H1 (cell line): ENCODE data around the gene INAFM2. TPM values are rescaled to one million over a fixed set of nuclear protein-coding genes. Genes with fewer than 3 reads are reported as not detected.

Experiments
- CTCF ChIA-PET: fragments of 300-600 bp; sonication (Branson Sonifier 250); formaldehyde crosslinking; loops from one replicate; lab custom pipeline; 2021; ENCODE audit not compliant: partially characterized antibody; lab: Charles Lee
- POLR2A ChIA-PET: fragments of 300-600 bp; sonication (Branson Sonifier 250); formaldehyde crosslinking; loops from one replicate; lab custom pipeline; 2021; ENCODE audit warnings: inconsistent platforms; ENCODE audit not compliant: partially characterized antibody; lab: Charles Lee
- DNase-seq, 2 experiments: peaks; one replicate each; pipeline versions ENCODE4 v3.0.0 to v3.0.0-alpha.2; 2010 to 2022; ENCODE audit warnings: low spot score in 2 of 2, low read depth in 1 of 2, mixed read lengths in 1 of 2
- FAIRE-seq: peaks from 2 replicates; lab custom pipeline; 2011; peaks lifted over from hg19 to GRCh38; lab: Jason Lieb, UNC
- H2AFZ ChIP-seq: 2 replicates; pipeline ENCODE4 v1.8.1; 2012; ENCODE audit warnings: low read length, inconsistent platforms
- H2AK5ac ChIP-seq: 2 replicates; pipeline ENCODE4 v1.6.1; 2013; ENCODE audit warnings: low read depth, low read length
- H2BK120ac ChIP-seq: replicated peaks from 2 replicates; pipeline ENCODE3; 2013; ENCODE audit warnings: low read depth, low read length, inconsistent platforms
- H2BK12ac ChIP-seq: 2 replicates; pipeline ENCODE4 v1.6.1; 2013; ENCODE audit warnings: low read depth, low read length
- H2BK15ac ChIP-seq: 2 replicates; pipeline ENCODE4 v1.6.1; 2013; ENCODE audit warnings: low read length
- H2BK20ac ChIP-seq: 2 replicates; pipeline ENCODE4 v1.6.1; 2013; ENCODE audit warnings: low read length
- H2BK5ac ChIP-seq: 2 replicates; pipeline ENCODE4 v1.6.1; 2013; ENCODE audit warnings: low read depth, low read length
- H3K14ac ChIP-seq: 2 replicates; pipeline ENCODE4 v1.6.1; 2013; ENCODE audit warnings: inconsistent platforms; ENCODE audit not compliant: insufficient read length
- H3K18ac ChIP-seq: 2 replicates; pipeline ENCODE4 v1.6.1; 2013; ENCODE audit warnings: low read length; ENCODE audit errors: extremely low read depth
- H3K23ac ChIP-seq: 2 replicates; pipeline ENCODE4 v1.6.1; 2013; ENCODE audit warnings: inconsistent platforms; ENCODE audit not compliant: insufficient read length
- H3K23me2 ChIP-seq: 2 replicates; pipeline ENCODE4 v1.6.1; 2013; ENCODE audit warnings: low read depth, low read length
- H3K27ac ChIP-seq: 2 replicates; pipeline ENCODE4 v1.6.1; 2011; ENCODE audit warnings: low read depth, low read length, inconsistent platforms
- H3K27me3 ChIP-seq, 4 experiments: replicated peaks in 1 of 4; 1 replicate in 1 of 4; 2 replicates in 3 of 4; pipeline versions ENCODE4 v1.6.1 to v1.8.1; 2011 to 2013; ENCODE audit warnings: low read length in 3 of 4, mild to moderate bottlenecking in 3 of 4, inconsistent platforms in 2 of 4, mixed read lengths in 2 of 4, moderate library complexity in 1 of 4; ENCODE audit not compliant: control insufficient read depth in 3 of 4, insufficient read depth in 3 of 4; ENCODE audit errors: extremely low read depth in 1 of 4
- H3K36me3 ChIP-seq, 4 experiments: 2 replicates each; pipeline versions ENCODE4 v1.6.1 to v1.8.1; 2011 to 2013; ENCODE audit warnings: mild to moderate bottlenecking in 4 of 4, low read length in 3 of 4, moderate library complexity in 2 of 4, control low read depth in 1 of 4, inconsistent platforms in 1 of 4; ENCODE audit not compliant: insufficient read depth in 4 of 4, control insufficient read depth in 2 of 4
- H3K4ac ChIP-seq: replicated peaks from 2 replicates; pipeline ENCODE3; 2013; ENCODE audit warnings: low read length, low read depth, mixed read lengths, inconsistent platforms; ENCODE audit not compliant: insufficient read length
- H3K4me1 ChIP-seq, 4 experiments: replicated peaks in 1 of 4; 1 replicate in 1 of 4; 2 replicates in 3 of 4; pipeline versions ENCODE4 v1.6.1 to v1.8.1; 2011 to 2013; ENCODE audit warnings: low read length in 3 of 4, inconsistent platforms in 2 of 4, mixed read lengths in 1 of 4; ENCODE audit not compliant: insufficient read depth in 4 of 4, control insufficient read depth in 3 of 4
- H3K4me2 ChIP-seq, 2 experiments: 2 replicates each; pipeline versions ENCODE4 v1.6.1 to v1.8.1; 2011 to 2013; ENCODE audit warnings: low read depth in 2 of 2, low read length in 2 of 2, control low read depth in 1 of 2, inconsistent platforms in 1 of 2, mild to moderate bottlenecking in 1 of 2; ENCODE audit not compliant: insufficient read depth in 1 of 2
- H3K4me3 ChIP-seq, 4 experiments: fragments of 200-600, 300-600 bp in 1 of 4; sonication (generic), shearing (Covaris generic), sonication (Bioruptor Twin) in 1 of 4; 2 replicates each; pipeline versions ENCODE4 v1.5.1 to v1.8.1; 2011 to 2016; ENCODE audit warnings: low read length in 4 of 4, low read depth in 3 of 4, control low read depth in 2 of 4, inconsistent platforms in 2 of 4, mild to moderate bottlenecking in 2 of 4, mixed read lengths in 1 of 4, moderate library complexity in 1 of 4; ENCODE audit not compliant: insufficient read depth in 2 of 4; ENCODE audit errors: extremely low read depth in 1 of 4
- H3K56ac ChIP-seq: replicated peaks from 2 replicates; pipeline ENCODE3; 2013; ENCODE audit warnings: low read depth, mild to moderate bottlenecking, mixed read lengths, low read length, inconsistent platforms; ENCODE audit not compliant: insufficient read length
- H3K79me1 ChIP-seq: 2 replicates; pipeline ENCODE4 v1.6.1; 2013; ENCODE audit warnings: low read depth, low read length, control low read depth
- H3K79me2 ChIP-seq, 2 experiments: 2 replicates each; pipeline versions ENCODE4 v1.6.1 to v1.8.1; 2012 to 2013; ENCODE audit warnings: low read length in 2 of 2, mild to moderate bottlenecking in 2 of 2, inconsistent platforms in 1 of 2; ENCODE audit not compliant: insufficient read depth in 2 of 2, control insufficient read depth in 1 of 2
- H3K9ac ChIP-seq, 4 experiments: replicated peaks in 1 of 4; 1 replicate in 1 of 4; 2 replicates in 3 of 4; pipeline versions ENCODE4 v1.6.1 to v1.8.1; 2011 to 2013; ENCODE audit warnings: low read depth in 3 of 4, low read length in 3 of 4, control low read depth in 2 of 4, mild to moderate bottlenecking in 2 of 4, moderate library complexity in 2 of 4, inconsistent platforms in 1 of 4; ENCODE audit errors: extremely low read depth in 1 of 4
- H3K9me3 ChIP-seq, 2 experiments: 2 replicates each; pipeline versions ENCODE4 v1.6.1 to v1.8.1; 2012 to 2013; ENCODE audit warnings: mild to moderate bottlenecking in 2 of 2, moderate library complexity in 2 of 2, control low read depth in 1 of 2, inconsistent platforms in 1 of 2, low read depth in 1 of 2, low read length in 1 of 2, mixed read lengths in 1 of 2; ENCODE audit not compliant: insufficient read depth in 2 of 2
- H4K20me1 ChIP-seq, 2 experiments: replicated peaks in 1 of 2; 2 replicates each; pipeline versions ENCODE3 to v1.8.1; 2011 to 2013; ENCODE audit warnings: inconsistent platforms in 2 of 2, low read length in 2 of 2, mild to moderate bottlenecking in 1 of 2; ENCODE audit not compliant: insufficient read depth in 2 of 2, control insufficient read depth in 1 of 2
- H4K5ac ChIP-seq: 2 replicates; pipeline ENCODE4 v1.6.1; 2013; ENCODE audit warnings: low read length, low read depth, mixed read lengths, inconsistent platforms; ENCODE audit not compliant: insufficient read length
- H4K8ac ChIP-seq: 2 replicates; pipeline ENCODE4 v1.8.0; 2013; ENCODE audit warnings: mild to moderate bottlenecking, moderate library complexity, low read length, inconsistent platforms; ENCODE audit not compliant: insufficient read depth; ENCODE audit errors: extremely low read depth
- H4K91ac ChIP-seq: replicated peaks from 2 replicates; pipeline ENCODE3; 2013; ENCODE audit warnings: low read length, mixed read lengths, inconsistent platforms; ENCODE audit not compliant: insufficient read length
- FOSL1 ChIP-seq: IDR thresholded peaks from 2 replicates; pipeline ENCODE4 v1.6.1; 2011; ENCODE audit warnings: mild to moderate bottlenecking, low read depth, low read length, moderate library complexity; ENCODE audit not compliant: insufficient read depth
- TAF1 ChIP-seq: IDR thresholded peaks from 2 replicates; pipeline ENCODE4 v1.6.1; 2011; ENCODE audit warnings: mild to moderate bottlenecking, low read depth, low read length
- polyA plus RNA-seq, 7 experiments: library from polyadenylated mRNA; depleted of rRNA in 3 of 7; stranded (reverse) in 5 of 7; unstranded in 2 of 7; fragments of >200 nt in 5 of 7; fragments of 200-250 nt in 2 of 7; gene quantifications; 1 replicate in 5 of 7; 2 replicates in 1 of 7; 4 replicates in 1 of 7; pipeline versions ENCODE4 v1.2.1 to v1.2.3, GENCODE V29; 2011 to 2013; ENCODE audit warnings: missing spikeins in 2 of 7, mixed read lengths in 2 of 7
- total RNA-seq: library from RNA; stranded (reverse); fragmentation: NEBNext Ultra II Directional; extraction: Animal tissue kit (Norgen Biotek cat#: 25700); gene quantifications from 2 replicates; pipeline ENCODE4 v1.2.1, GENCODE V29; 2021
- TF ChIP-seq, protein P1 (sequence below): IDR thresholded peaks from 2 replicates; pipeline ENCODE4 v1.6.1; 2012; ENCODE audit warnings: low read length, inconsistent platforms
- TF ChIP-seq, protein P2 (sequence below): IDR thresholded peaks from 2 replicates; pipeline ENCODE4 v1.6.1; 2011; ENCODE audit warnings: low read depth, mild to moderate bottlenecking, low read length; ENCODE audit not compliant: insufficient read depth

INAFM2 gene
- total and polyA plus RNA-seq, 2 of the 8 experiments (the other 6 are each of a cell fraction or from before 2014, with no cell fraction given), result 15.3 to 35.1 TPM

DNA sequence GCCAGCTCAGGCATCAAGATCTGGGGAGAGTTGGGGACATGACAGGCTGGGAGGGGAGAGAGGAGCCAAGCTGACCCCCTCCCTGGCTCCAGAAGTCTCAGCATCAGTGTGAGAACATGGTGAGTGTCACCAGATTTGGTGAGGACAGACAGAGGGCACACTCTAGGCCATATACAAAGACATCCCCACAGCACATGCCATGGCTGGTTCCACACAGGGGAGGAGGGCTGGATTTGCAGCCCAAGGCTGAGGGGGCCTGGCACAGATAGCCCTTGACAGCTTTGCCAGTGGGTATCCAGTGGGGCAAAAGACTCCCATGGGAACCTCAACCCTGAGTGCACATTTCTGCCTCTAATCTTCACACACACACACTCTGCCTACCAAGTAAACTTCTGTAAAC is 30.5 kb upstream of the INAFM2 start:
- H2BK20ac ChIP-seq, result no peak overlapping the region
- peaks cover 3% of the 10 kb centered on the region; the same call in 1 of the 2 replicates for H3K23me2 ChIP-seq
- no peak overlapping the region for H2BK120ac ChIP-seq
- H3K18ac ChIP-seq, result no peak overlapping the region
- peaks cover 0 to 1% of the 10 kb centered on the region in 2 experiments for H4K20me1 ChIP-seq
- peaks cover 16 to 50% (median 33%) of the 10 kb centered on the region in 4 experiments; a peak in 6 of 7 replicates for H3K27me3 ChIP-seq
- H4K91ac ChIP-seq, result no peak overlapping the region
- H4K8ac ChIP-seq, result no peak overlapping the region
- DNase-seq (no peak), FAIRE-seq (no peak)
- no peak overlapping the region for H2BK15ac ChIP-seq
- ChIA-PET POLR2A (interaction anchor here (2.4 to 5.4 kb wide), 3 partner anchors 8 to 16 kb away, joined by 7 to 46 read pairs (median 29); partner anchors contain the start of gene PLCB2), CTCF (interaction anchor here (0.5 to 16.2 kb wide), 10 partner anchors 17 to 1096 kb away, joined by 3 to 518 read pairs (median 4); partner anchors contain the start of genes CCDC9B, INAFM2 and PLCB2)
- no peaks in the 10 kb centered on the region for H3K79me2 ChIP-seq
- H3K56ac ChIP-seq, result no peak overlapping the region
- H3K14ac ChIP-seq, result no peak overlapping the region
- no peaks in the 10 kb centered on the region for H3K9me3 ChIP-seq
- H2BK5ac ChIP-seq, result no peak overlapping the region
- 0 out of 2 replicates have a peak overlapping the region, but pooled peaks have one; percentile 39 for H2BK12ac ChIP-seq
- no peak overlapping the region for H3K23ac ChIP-seq
- no peak overlapping the region; the same call in 1 of the 2 replicates for H2AK5ac ChIP-seq
- H3K79me1 ChIP-seq, result no peaks in the 10 kb centered on the region
- no peaks in the 10 kb centered on the region for H3K36me3 ChIP-seq
- H4K5ac ChIP-seq, result no peak overlapping the region
- no peak overlapping the region for H3K4me3 ChIP-seq
- peaks cover 0 to 18% (median 11%) of the 10 kb centered on the region in 4 experiments; a peak in 6 of 7 replicates for H3K4me1 ChIP-seq
- H3K4ac ChIP-seq, result peak overlapping the region; percentile 60
- no peak overlapping the region for H3K27ac ChIP-seq
- no peak overlapping the region for H3K4me2 ChIP-seq
- H3K9ac ChIP-seq, result no peak overlapping the region
- no peak overlapping the region for H2AFZ ChIP-seq
- TF ChIP-seq TAF1, result no peak
- TF ChIP-seq FOSL1, result no peak
- TF ChIP-seq, protein P1, sequence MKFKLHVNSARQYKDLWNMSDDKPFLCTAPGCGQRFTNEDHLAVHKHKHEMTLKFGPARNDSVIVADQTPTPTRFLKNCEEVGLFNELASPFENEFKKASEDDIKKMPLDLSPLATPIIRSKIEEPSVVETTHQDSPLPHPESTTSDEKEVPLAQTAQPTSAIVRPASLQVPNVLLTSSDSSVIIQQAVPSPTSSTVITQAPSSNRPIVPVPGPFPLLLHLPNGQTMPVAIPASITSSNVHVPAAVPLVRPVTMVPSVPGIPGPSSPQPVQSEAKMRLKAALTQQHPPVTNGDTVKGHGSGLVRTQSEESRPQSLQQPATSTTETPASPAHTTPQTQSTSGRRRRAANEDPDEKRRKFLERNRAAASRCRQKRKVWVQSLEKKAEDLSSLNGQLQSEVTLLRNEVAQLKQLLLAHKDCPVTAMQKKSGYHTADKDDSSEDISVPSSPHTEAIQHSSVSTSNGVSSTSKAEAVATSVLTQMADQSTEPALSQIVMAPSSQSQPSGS, result no peak
- TF ChIP-seq, protein P2, sequence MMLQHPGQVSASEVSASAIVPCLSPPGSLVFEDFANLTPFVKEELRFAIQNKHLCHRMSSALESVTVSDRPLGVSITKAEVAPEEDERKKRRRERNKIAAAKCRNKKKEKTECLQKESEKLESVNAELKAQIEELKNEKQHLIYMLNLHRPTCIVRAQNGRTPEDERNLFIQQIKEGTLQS, result no peak
